Transverse colon (tissue), 3 donors: ENCODE measurements around the gene PLXNB2.

Experiments
- CTCF ChIP-seq, 5 experiments: fragments of 200-600 bp in 3 of 5; fragments of 450-650 bp in 2 of 5; sonication (generic) in 3 of 5; IDR thresholded peaks; 1 replicate in 2 of 5; 2 replicates in 3 of 5; pipeline ENCODE4 v1.5.1; 2016 to 2017; ENCODE audit warnings: antibody characterized with exemption in 5 of 5, inconsistent platforms in 3 of 5, mild to moderate bottlenecking in 2 of 5, moderate library complexity in 1 of 5
- POLR2A ChIP-seq: fragments of 450-650 bp; IDR thresholded peaks from one replicate; pipeline ENCODE4 v1.6.1; 2016; ENCODE audit warnings: antibody characterized with exemption, mild to moderate bottlenecking, moderate library complexity

- TF ChIP-seq CTCF (IDR thresholded peaks at IDR 0.05) (no peak), POLR2A (peak; percentile 58)
Observed at GRCh38 chr22:50250555-50251476, 56.6 kb downstream of the PLXNB2 start, which contains the start of gene HDAC10.
